DOHH2 (cell line): Measurements from ENCODE around the gene UBXN6.

Source experiments
- EZH2phosphoT487 ChIP-seq: fragments of 200-600 bp; sonication (generic); IDR thresholded peaks from 2 replicates; pipeline ENCODE4 v1.6.1; 2017; ENCODE audit warnings: borderline replicate concordance, mild to moderate bottlenecking, antibody characterized with exemption, low read length, moderate library complexity, mixed read lengths
- TF ChIP-seq, protein P1 (sequence below): fragments of 200-600 bp; sonication (generic); IDR thresholded peaks from one replicate; pipeline ENCODE4 v1.5.1; 2014; ENCODE audit warnings: antibody characterized with exemption, mild to moderate bottlenecking, low read depth, low read length; ENCODE audit not compliant: poor library complexity, severe bottlenecking

DNA sequence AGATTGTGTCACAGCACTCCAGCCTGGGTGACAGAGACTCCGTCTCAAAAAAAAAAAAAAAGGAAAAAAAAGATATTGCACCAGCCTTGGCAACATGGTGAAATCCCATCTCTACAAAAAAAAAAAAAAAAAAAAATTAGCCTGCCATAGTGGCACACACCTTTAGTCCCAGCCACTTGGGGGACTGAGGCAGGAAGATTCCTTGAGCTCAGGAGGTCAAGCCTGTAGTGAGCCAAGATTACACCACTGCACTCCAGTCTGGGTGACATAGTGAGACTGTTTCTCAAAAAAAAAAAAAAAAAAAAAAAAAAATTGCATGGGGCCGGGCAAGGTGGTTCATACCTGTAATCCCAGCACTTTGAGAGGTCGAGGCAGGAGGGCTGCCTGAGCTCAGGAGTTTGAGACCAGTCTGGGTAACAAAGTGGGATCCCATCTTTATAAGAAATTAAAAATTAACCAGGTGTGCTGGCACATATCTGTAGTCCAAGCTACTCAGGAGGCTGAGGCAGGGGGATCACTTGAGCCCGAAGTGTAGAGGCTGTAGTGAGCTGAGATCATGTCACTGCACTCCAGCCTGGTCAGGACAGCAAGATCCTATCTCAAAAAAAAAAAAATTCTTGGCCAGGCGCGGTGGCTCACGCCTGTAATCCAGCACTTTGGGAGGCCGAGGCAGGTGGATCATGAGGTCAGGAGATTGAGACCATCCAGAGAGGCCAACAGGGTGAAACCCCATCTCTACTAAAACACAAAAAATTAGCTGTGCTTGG lies 7.4 kb upstream of the UBXN6 start:
- TF ChIP-seq, protein P1, sequence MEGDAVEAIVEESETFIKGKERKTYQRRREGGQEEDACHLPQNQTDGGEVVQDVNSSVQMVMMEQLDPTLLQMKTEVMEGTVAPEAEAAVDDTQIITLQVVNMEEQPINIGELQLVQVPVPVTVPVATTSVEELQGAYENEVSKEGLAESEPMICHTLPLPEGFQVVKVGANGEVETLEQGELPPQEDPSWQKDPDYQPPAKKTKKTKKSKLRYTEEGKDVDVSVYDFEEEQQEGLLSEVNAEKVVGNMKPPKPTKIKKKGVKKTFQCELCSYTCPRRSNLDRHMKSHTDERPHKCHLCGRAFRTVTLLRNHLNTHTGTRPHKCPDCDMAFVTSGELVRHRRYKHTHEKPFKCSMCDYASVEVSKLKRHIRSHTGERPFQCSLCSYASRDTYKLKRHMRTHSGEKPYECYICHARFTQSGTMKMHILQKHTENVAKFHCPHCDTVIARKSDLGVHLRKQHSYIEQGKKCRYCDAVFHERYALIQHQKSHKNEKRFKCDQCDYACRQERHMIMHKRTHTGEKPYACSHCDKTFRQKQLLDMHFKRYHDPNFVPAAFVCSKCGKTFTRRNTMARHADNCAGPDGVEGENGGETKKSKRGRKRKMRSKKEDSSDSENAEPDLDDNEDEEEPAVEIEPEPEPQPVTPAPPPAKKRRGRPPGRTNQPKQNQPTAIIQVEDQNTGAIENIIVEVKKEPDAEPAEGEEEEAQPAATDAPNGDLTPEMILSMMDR, result no peak
- TF ChIP-seq EZH2phosphoT487, result no peak
